GM10248 (cell line): Measurements from ENCODE around the gene ZER1.

Source experiments
- CTCF ChIA-PET: fragments of 300-600 bp; sonication (Branson Sonifier 250); formaldehyde crosslinking; extraction: SDS; loops from one replicate; lab custom pipeline; 2021; ENCODE audit warnings: antibody characterized with exemption; lab: Yijun Ruan, JAX
- POLR2A ChIA-PET: fragments of 350-650 bp; sonication (Branson Sonifier 250); formaldehyde crosslinking; extraction: SDS; loops from one replicate; lab custom pipeline; 2020; ENCODE audit warnings: antibody characterized with exemption; lab: Yijun Ruan, JAX
- DNase-seq: peaks from one replicate; pipeline ENCODE4 v3.0.0; 2012; ENCODE audit errors: extremely low spot score
- CTCF ChIP-seq: IDR thresholded peaks from 2 replicates; pipeline ENCODE4 v1.5.1; 2012; ENCODE audit warnings: mild to moderate bottlenecking, low read depth; ENCODE audit errors: extremely low read depth, missing control alignments, control extremely low read depth

Gene ZER1

GRCh38 chr9:128715436-128715750, 56.3 kb downstream of the ZER1 start:
- ChIA-PET POLR2A (no interaction called here), CTCF (interaction anchor here (0.9 to 1.2 kb wide), 2 partner anchors 13 to 212 kb away, joined by 3 read pairs; partner anchors contain the start of gene PKN3)
- DNase-seq, result no peak
- no peak for TF ChIP-seq CTCF

- no peak for DNase-seq
- CTCF ChIA-PET, result interaction anchor here (1.2 kb wide), 2 partner anchors 13 kb away, joined by 3 to 6 read pairs; partner anchors contain the start of gene PKN3
- no peak for TF ChIP-seq CTCF
- POLR2A ChIA-PET, result no interaction called here
Observed at GRCh38 chr9:128714586-128715435, 56.9 kb downstream of the ZER1 start.

GRCh38 chr9:128713941-128714573, 57.7 kb downstream of the ZER1 start:
- ChIA-PET CTCF (interaction anchor here (1.2 kb wide), 1 partner anchor 12 kb away, joined by 6 read pairs; the partner anchor contains the start of gene PKN3), POLR2A (no interaction called here)
- DNase-seq, result no peak
- TF ChIP-seq CTCF, result no peak

GRCh38 chr9:128713411-128713780, 58.3 kb downstream of the ZER1 start:
- DNase-seq, result no peak
- POLR2A ChIA-PET, result no interaction called here
- CTCF ChIA-PET, result no interaction called here
- TF ChIP-seq CTCF, result no peak

GRCh38 chr9:128712451-128713410, 59.0 kb downstream of the ZER1 start:
- DNase-seq, result no peak

More at GRCh38 chr9:128712451-128713410, 59.0 kb downstream of the ZER1 start:
- TF ChIP-seq CTCF, result no peak
- POLR2A ChIA-PET, result interaction anchor here (0.5 kb wide), 1 partner anchor 248 kb away, joined by 3 read pairs; no protein-coding TSS in a partner anchor
- CTCF ChIA-PET, result interaction anchor here (1.7 kb wide), 1 partner anchor 10 kb away, joined by 5 read pairs; the partner anchor contains the start of gene PKN3
